HT-29 (cell line): ENCODE measurements around the gene ZKSCAN5. TPM values are rescaled to one million over a fixed set of nuclear protein-coding genes. Genes with fewer than 3 reads are reported as not detected.
"Not testable (repeated sequence)": the region's sequence is repeated elsewhere in the genome, so short reads cannot be mapped to it uniquely, and the experiment has no call there.

Experiments used
- DNase-seq: peaks from one replicate; pipeline ENCODE4 v3.0.0-alpha.2; 2015; ENCODE audit warnings: low spot score
- total RNA-seq: library from RNA; depleted of rRNA; stranded (reverse); fragments of >200 nt; shearing (Covaris generic); gene quantifications from 2 replicates; pipeline ENCODE4 v1.2.3, GENCODE V29; 2014

Gene ZKSCAN5
- total RNA-seq, 1 experiment from 2014 or later = 9.7 TPM

DNA sequence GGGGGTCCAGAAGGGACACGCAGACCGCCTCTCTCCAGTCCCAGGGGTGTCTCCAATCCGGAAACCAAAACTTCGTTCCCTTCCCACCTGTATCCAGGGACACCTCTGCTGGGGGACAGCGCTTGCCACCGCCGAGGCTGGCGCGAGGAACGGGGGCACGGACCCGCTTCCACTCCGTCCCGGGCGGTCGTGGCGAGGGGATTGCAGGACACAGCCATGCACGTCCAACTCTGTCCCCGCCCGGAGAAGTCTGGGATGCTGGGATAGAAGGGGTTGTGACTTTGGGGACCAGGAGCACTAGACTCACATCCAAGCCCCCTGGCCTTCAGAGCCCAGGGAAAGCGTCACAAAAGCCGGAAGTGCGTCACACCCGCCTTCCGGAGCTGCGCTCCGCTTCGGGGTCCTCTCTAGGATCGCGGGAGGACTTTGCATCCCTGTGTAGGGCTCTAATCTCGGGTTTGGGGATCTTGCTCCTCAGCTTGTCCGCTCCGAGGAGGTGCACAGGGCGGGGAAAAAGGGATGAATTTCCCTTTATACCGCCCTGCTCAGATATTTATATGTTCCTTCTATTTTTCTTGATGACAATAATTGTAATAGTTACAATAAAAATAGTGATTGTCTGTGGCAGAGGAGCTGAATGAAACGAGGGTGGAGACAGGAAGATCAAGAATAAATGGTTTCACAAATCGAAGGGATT lies 47.5 kb downstream of the ZKSCAN5 start, which contains the start of gene FAM200A:
FAM200A (minus strand) TSS at position 348 of the 697 bp plus-strand sequence. CDS start 3,707 bp downstream, outside the sequence.
- DNase-seq = peak; percentile 92

DNA sequence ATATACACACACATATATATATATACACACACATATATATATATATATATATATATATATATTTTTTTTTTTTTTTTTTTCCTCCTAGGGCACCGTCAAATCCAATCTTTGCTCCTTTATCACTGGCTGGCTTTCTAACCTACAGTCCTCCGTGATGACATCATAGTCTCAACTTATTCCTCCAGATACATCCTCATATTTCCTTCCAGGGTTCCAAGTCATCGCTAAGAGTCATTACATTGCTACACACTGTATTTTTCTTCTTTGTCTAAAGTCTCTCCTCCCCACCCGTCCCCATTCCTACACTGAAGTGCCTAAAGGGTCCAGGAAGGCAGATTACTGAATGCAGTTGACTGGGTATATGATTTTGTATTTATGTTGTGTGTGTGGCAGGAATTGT lies 48.6 kb downstream of the ZKSCAN5 start:
- no peak for DNase-seq

DNA sequence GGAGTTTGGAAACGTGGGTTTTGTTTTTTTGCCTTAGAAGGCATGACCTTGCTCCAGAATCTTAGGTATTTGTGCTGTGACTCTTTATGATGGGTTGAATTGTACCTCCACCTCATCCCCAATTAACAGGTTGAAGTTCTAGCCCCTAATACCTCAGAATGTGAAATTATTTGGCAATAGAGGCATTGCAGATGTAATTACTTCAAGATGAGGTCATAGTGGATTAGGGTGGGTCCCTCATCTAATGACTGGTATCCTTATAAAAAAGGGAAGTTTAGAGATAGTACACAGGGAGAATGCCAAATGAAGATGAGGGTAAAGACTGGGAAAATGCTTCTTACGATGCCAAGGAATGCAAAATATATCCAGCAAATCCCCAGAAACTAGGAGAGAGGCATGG lies 50.5 kb downstream of the ZKSCAN5 start:
- no peak for DNase-seq

DNA sequence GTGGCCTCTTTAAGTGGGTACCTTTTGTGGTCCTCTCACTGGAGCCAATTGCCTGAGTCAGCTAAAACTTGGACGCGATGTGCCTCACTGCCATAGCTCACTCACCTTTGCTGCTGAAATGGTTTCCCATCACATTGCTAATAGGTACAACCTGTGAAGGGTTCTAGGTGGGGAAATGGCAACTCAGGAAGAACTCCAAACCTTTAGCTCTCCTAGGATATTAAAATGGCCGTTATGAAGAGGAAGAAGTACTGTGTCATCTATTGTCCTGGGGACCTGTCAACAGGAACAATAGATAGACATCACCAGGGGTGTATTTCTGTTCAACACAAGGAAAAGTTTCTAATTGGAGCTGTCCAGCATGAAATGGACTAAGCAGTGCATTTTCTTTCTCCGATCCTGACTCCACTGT lies 52.7 kb downstream of the ZKSCAN5 start:
- no peak for DNase-seq

DNA sequence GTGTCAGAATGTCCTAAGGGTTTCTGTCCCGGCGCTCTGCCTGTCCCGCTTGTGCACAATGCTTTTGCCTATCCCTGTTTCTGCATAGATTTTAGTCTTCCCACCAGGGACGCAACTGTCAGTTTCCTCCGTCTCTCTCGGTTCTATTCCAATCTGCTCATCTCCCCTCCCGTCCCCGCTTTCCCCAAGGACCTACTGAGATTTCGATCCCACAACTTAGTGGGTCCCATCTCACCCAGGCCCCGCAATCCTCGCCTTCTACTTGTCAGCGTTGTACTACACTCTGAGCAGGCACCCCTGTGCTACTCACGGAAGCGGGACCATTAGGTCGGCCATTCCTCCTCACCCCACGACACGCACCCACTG lies 53.5 kb downstream of the ZKSCAN5 start:
- peak; percentile 42 for DNase-seq

DNA sequence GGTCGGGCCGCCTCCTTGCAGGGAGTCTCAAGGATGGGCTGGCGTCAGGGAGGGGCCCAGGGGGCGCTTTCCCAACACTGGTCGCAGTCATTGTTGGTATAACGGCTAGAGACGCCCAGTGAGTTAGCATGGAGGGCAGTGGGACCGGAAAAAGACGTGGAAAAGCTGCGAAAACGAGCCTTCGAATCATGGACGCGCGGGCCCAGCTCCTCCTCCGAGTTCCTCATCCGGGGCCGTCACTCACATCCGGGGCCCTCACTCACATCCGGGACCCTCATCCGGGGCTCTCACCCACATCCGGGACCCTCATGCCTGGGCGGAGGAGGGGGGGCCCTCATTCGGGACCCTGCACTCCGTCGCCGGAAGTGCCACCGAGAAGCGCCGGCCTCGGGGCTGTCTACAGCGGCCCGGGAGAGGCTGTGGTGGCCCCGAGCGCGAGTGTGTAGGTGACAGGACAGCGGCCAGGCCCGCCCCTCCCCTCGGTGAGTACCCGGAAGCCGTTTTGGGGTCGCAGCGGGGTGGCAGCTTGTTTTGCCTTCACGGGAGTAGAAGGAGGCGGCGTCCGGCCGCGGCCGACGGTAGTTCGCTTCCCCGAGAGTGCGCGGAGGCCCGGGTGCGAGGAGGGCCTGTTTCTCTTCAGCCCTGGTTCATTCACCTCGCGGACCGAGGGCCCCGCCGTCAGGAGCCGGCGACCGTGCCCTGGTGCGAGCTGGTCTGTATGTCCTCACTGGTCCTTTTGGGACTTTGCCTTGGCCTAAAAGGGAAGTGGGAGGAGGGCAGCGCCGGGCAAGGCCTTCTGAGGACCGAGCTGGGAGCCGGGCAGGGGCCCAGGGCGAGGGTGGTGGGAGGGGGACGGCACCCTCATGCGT lies 54.1 kb downstream of the ZKSCAN5 start, which contains the start of gene ZNF655:
ZNF655 (plus strand) TSS at position 337 of the 869 bp plus-strand sequence. CDS start 1,918 bp downstream, outside the sequence.
- peak; percentile 69 for DNase-seq

DNA sequence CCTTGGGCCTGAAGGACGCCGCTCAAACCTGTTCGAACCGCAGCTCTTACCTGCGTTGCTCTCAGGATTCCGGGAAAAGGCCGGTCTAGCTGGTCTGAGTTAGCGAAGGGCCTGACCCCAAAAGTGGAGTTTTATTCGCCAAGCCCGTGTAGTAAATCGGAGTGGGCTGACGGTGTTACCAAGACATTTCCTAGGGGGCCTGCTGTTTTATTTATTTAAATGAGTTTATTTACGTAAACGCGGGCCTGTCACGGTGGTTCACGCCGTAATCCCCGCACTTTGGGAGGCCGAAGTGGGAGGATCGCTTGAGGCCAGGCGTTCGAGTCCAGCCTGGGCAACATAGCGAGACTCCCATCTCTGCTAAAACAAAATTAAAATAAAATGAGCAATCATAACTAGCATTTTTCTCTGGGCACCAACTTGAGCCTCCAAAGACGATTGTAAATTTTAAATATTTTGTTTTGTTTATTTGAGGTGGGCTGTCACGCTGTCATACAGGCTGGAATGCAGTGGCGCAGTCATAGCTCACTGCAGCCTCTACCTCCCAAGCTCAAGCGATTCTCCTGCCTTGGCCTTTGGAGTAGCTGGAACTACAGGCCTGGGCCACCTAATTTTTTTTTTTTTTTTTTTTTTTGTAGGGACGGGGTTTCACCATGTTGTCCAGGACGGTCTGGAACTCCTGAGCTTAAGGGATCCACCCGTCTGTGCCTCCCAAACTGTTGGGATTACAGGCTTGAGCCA lies 54.9 kb downstream of the ZKSCAN5 start:
- peak; percentile 45 for DNase-seq

DNA sequence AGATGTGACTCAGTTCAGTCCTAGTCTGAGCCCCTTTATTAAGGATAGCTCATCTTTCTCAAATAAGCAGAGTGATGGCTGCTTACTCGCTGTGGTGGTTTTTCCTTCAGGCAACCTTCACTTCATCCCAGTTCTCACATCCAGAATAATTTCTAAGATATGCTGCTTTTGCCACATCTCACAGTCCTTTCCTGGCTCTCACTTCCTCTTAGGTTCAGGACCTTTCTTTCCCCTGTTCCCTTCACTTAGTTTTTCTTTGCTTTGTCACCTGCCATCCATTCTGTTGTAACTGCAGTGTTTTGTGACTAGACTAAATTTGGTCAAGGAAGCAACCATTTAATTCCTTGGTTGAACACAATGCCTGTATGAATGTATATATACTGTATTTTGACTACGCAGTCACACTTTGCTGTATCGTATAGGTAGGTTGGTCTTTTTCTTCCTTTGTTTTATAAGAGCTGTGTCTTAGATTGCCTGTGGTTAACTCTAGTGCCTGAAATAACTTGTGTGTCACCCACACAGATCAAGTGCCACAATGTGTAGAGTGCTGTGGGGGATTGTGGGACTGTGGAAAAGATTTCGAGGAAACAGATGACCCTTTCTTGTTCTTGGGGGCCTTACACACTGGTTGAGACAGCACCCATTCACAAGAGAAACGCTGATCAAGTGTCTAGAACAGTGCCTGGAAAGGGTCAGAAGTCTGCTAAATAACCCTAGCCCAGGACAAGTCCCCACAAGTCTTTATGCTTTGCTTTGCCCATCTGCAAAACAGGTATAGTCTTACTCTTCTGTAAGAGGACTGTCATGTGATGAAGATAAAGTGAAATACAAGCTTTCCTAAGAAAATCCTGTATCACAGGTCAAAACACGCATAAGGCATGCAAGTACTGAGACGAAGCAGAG lies 56.6 kb downstream of the ZKSCAN5 start:
- no peak for DNase-seq

DNA sequence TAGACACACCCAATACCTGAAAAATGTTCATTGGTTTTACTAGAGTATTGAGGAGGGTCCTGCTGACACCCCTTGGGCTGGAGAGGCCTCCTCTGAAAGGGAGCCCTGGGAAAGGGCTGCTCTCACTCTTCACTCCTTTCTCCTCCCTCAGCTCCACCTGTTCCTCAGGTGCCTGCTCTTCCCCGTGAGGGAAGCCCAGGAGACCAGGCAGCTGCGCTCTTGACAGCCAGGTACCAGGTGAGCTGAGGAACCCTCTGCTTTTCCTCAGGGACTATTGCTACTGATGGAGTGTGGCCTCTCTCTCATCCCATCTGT lies 57.2 kb downstream of the ZKSCAN5 start:
- DNase-seq = no peak

DNA sequence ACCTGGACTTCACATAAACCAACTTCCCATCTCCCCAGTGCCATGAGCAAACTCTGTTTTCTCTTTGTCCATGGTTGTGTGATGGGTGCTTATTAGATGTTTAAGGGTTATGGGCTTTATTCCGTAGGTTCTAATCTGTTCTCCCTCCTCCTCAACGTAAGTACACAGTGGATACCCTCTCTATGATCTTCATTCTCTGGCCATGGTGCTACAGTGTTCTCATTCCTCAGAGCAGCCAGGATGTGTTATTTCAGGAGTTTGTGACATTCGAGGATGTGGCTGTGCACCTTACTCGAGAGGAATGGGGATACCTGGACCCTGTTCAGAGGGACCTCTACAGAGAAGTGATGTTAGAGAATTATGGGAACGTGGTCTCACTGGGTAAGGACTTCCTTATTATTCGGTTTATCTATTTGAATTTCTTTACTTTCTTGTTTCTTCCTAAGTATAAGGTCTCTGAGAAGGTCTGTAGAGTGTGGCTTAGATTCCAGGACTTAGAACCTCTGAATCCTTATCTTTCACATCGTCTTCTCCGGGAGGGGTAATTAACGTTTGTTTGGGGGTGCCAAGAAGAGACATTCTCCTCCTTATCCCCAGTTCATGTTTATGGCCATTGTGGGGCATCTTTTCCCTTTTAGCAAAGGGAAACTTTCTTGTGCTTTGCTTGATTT lies 57.8 kb downstream of the ZKSCAN5 start:
- no peak for DNase-seq

DNA sequence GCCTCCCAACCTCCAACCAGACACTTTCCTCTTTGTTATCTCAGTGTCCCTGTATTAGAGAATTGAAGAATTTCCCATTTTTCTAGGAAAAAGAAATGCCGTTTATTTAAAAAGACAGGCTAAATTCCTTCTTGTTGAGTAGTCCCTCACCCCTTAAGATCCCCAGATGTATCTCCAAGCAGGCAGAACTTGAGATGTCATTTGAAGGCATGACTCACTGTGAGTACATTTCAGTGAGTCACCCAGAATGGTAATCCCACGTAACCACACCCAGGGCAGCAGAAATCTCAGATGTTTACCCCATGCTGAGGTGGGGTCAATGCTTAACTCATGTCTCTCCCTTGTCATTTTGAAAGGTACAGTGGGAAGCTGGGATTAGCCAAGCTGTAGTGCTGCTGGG lies 58.4 kb downstream of the ZKSCAN5 start:
- DNase-seq = peak; percentile 57

DNA sequence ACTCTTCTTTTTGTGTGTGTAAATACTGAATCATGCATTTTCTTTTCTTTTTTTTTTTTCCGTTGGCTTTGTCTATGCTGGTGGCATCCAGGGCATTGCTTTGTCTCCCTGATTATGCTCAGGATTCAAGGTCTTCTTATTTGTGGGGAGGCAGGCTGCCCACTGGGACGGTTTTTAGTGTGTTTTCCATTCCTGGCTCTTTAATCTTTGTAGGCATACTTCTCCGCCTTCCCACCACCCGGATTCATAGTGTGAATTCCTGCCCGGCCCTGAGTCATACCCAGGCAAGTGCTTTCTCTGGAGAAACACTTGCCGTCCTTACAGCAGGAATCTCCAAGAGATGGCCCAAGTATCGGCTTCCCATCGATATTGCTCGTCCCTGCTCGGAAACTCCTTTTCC lies 59.2 kb downstream of the ZKSCAN5 start:
- no peak for DNase-seq

DNA sequence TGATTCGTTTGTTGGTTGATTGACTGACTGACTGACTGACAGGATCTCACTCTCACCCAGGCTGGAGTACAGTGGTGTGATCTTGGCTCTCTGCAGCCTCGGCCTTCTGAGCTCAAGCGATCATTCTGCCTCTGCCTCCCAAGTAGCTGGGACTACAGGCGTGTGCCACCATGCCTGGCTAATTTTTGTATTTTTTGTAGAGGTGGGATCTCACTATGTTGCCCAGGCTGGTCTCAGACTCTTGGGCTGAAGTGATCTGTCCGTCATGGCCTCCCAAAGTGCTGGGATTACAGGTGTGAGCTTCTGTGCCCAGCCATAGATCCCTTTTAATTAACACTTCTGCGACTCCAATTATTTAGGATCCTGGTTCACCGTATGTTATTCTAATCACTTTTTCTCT lies 64.3 kb downstream of the ZKSCAN5 start:
- DNase-seq = not testable (repeated sequence)

DNA sequence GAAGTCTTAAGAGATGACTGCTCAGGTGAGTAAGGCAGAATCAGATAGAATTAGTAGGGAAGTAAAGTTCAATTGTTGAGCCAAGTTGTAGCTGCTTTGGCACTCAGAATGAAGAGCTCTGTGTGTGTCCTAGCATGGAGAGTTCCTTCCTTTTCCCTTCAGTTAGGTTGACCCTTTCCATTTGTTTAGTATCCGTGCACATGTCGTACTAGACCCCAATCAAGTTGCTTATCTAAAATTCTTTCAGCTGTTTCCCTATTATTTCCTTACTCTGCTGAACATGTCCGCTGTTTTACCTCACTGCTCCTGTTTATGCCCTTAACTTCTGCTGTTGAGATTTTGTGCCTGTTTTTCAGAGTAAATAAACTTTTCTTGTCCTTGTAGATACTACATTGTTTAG lies 67.3 kb downstream of the ZKSCAN5 start:
- no peak for DNase-seq

DNA sequence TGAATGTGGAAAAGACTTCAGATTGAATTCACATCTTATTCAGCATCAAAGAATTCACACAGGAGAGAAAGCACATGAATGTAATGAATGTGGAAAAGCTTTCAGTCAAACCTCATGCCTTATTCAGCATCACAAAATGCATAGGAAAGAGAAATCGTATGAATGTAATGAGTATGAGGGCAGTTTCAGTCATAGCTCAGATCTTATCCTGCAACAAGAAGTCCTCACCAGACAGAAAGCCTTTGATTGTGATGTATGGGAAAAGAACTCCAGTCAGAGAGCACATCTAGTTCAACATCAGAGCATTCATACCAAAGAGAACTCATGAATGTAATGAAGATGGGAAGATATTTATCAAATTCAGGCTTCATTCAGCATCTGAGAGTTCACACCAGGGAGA lies 68.8 kb downstream of the ZKSCAN5 start:
- DNase-seq = no peak

DNA sequence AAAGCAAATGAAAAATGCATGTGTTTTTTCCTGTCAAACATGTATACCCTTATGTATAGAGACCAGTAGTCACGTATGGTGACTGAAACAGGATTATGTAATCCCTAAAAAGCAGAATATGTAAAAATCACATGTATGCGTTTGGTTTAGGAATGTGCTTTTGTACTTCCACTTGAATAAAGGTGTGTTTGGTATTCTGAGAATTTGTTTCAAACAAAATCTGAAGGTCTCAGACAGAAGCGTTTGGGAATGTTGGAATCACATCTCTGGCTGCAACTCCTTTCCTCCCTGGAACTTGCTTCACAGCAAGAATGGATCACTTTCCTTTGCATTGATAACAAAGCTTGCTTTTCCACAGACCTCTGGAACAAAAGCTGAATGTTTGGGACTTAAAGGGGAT lies 71.8 kb downstream of the ZKSCAN5 start:
- DNase-seq = no peak

DNA sequence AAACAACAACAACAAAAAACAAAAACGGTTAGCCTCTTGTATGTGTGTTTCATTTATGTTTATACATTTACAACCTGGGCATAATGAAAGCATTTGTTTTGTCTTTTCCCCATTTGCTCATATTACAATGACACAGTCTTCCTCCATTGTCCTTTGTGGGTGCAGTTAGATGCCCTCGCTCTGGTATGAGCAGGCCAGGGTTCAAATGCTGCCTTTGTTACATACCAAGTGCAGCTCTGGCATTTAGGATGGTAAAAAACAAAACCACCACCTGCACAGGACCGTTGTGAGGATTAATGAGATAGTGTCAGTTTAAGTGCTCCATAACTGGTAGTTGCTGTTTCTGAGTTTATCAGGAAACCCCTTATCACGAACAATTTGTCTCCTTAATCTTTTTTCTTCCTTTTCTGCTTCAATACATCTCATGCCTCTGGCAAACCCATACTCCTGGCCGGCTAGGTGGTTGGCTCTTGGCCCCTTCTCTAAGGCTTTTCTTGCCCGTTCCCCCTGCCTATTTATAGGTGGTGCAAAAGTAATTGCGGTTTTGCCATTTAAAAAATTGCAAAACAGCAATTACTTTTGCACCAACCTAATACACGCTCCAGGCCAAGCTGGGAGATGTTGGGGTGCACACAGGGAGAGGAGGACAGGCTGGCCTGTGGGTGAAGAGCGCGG lies 75.0 kb downstream of the ZKSCAN5 start:
- no peak for DNase-seq

DNA sequence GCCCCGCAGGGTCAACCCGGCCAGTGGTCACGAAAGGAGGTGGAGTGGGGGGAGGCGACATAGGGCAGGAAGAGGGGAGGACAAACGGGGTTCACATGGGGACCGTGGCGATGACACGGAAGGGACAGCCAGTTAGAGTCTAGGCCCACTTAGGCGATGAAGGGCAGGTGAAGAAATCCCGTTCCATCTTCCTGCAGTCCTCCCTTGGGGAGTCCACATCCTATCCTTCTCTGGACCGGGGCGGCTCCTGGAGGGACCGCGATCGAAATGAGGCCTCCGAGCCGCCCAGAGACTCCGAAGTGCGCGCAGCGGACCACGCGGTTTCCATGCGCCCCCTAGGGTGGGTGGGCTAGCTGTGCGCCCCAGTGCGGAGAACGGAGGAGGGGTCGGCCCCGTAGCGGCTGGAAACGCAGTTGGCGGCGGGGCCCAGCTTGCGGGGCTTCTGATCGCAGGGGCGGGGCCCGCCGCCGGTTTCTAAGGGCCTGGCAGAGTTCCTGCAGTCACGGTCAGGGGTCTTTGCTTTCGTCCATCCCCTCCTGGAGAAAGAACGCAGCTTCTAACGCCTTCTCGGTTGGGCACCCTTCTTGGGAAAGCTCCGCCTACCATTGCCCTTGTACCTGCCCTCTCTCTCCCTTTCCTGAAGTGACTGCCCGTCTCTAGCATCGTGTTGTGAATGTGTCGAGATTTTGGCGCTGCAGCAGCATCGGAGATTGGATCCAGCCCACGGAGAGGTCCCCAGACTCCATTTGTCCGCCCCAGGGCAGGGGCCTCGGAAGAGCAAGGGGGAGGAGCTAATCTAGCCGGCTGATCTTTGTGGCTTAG lies 75.7 kb downstream of the ZKSCAN5 start:
- DNase-seq = no peak

DNA sequence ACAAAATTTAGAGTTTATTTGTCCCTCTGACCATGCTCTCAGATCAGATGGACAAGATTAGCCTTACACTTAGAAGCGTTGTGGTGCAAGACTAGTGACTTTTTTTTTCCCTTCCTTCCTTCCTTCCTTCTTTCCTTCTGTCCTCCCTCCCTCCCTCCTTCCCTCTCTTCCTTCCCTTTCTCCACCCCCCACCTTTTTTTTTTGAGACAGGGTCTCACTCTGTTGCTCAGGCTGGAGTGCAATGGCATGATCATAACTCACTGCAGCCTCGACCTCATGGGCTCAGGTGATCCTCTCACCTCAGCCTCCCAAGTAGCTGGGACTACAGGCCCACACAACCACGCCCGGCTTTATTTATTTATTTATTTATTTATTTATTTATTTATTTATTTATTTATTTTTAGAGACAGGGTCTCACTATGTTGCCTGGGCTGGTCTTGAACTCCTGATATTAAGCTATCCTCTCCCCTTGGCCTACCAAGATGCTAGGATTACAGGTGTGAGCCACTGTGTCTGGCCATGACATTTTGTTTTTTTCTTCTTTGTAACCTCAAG lies 76.4 kb downstream of the ZKSCAN5 start:
- not testable (repeated sequence) for DNase-seq
